Activated T-cell treated with anti-CD3 and anti-CD28 coated beads, Interleukin-2, amount 50 U/mL, for 48 hours (primary cell): ENCODE measurements around the gene PRKG1.

ENCODE experiments used
- DNase-seq, 2 experiments: peaks; one replicate each; pipeline ENCODE4 v3.0.0-alpha.2; 2020

Gene PRKG1

DNA sequence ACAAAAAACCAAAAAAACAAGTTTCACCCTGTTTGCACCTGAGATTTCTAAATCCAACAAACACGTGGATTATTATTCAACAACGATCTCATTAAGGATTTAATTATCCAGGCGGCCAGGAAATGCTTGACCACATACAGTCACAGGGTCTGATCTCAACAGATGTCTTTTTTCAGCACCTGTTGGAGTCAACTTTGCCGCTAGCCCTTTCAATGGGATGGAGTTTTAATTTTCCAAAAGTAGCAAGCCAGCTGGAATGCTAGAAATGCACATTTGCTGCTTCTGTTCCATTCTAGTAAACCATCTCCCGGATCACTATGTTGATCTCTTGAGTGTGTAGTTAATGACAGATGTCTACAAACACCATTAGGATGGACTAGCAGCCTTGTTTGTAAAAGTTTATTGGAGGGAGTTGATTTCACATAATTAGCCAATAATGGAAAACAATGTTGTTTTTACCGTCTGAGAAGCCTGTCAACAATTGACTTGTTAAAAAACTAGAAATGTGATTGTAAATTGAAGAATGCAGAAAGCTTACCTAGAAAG, 1175.6 kb downstream of the PRKG1 start:
- no peak for DNase-seq

DNA sequence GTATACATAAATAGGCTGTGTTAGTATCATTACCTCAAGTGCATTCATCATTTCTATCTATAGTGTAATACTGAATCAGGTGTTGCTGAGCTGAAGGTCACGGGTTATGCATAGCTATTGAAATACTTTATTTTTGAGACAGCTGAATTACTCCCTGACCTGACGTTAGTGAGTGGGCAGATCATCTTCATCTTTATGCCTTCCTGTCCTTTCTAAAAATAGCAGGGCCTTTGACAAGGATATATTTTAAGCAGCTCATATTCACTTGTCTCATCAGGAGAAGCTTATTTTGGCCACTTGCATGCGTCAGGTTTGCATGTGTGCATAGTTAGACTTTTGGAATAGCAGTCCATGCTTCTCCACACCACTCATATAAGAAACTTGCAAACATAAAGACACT, 1176.2 kb downstream of the PRKG1 start:
- DNase-seq, result no peak

DNA sequence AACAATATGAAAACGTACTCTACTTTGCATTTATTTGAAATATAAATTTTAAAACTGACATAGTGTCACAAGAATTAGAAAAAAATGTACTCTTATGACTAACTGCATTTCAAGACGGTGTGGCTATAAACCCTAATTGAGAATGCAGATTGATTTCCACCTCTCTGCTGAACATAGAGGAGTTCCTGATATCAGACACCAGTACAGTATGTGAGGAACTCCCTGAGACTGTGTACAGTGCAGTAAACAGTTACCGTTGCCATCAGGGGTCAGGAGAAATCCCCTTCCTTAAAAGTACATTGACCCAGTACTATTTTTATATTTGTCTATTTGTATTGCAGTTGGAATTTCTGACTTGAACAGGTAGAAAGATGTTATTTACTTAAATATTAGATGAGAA, 1178.0 kb downstream of the PRKG1 start:
- DNase-seq, result no peak

DNA sequence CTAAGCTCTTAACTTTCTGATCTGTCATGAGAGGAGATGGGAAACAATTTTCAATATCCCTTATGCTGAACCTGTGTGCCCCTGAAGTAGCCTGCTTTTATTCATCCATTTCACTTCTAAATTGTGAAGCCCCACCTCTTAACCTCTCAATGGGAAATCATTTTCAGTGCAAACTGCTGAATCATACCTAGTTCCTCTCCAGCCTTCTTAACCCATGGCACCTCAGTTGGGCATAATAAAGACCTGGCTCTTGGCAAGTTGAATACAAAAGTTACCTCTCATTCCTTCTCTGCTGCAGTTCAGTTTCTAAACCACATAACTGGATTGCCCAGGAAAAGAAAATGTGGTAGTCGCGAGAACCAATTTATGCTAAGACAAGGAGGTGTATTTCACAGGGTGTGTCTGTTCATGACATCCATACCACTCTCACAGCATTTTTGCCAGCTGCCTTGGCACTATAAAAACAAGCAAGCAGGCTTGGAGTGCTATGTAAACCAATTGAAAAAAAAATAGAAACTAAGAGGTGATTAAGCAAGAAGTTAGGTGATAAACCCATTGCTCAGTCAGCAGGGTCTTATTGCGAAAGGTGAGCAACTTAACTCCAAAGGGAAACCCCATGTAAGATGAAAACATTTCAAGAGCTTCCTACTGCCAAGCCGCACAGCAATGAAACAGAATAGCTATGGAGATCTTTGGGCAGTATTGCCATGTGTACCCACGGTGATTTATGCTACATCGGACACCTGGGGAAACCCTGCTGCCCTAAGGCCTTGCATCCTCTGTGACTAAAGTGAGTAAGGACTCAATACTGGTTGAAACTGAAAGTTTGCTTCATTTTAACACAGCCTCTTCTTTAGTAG, 1182.8 kb downstream of the PRKG1 start:
- peak in 1 of 2 experiments; percentile 13 for DNase-seq

DNA sequence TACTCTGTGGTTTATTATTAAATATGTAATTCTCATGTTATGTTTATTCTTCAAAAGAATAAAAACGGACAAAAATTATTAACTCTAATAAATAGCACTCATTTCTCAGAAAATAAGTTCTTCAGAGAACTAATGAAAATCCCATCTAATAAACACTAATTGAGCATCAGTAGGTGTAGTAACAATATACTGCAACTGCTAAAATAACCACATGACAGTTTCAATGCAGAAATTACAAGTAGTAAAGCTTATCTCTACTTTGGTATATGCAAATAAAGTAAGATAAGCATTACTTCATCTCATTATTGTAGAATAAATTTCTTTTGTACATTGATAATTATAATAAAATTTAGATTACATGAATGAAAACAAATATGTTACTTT, 1183.4 kb downstream of the PRKG1 start:
- DNase-seq, result no peak

DNA sequence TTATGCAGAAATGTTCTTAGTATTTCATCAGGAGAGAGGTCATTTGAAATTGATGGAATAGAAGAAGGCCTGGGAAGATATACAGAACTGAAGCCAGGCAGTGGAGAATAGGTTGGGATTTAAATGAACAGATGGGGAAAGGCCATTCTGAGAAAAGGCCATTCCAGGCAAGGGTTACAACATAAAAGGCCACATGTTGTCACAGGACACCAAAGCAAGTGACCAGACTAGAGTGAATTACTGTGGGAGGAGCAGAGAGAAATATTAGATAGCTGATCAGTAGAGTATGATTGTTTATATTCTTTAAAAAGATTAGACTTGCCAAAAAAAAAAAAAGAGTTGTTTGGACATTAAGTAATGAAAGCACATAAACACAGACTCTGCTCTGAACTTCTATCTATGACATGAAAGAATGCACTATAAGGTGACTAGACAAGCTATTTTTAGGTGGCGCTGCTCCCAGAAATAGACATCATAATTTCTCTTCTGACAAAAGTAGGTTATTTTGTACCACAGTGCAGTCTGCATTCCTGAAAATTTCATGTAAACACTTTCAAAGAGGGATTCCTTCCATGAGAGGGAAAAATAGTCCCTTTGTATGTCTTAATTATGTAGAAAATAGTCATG, 1184.6 kb downstream of the PRKG1 start:
- no peak for DNase-seq

DNA sequence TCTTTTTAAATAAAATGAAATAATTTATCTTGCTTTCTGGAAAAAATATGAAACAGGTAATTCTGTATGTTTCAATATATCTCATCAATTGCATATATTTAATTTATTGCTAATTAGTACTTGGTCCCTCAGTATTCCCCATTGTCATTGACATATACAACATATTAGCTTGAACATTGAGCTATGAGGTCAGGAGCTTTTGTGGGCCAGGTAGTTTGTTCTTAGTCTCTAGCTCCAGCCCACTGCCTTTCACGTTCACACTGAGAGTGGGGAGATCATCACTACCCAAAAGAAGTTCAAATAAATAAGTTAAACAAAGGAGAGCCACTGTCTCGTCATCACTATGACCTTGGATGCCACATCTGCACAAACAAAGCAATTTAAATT, 1185.1 kb downstream of the PRKG1 start:
- no peak for DNase-seq

DNA sequence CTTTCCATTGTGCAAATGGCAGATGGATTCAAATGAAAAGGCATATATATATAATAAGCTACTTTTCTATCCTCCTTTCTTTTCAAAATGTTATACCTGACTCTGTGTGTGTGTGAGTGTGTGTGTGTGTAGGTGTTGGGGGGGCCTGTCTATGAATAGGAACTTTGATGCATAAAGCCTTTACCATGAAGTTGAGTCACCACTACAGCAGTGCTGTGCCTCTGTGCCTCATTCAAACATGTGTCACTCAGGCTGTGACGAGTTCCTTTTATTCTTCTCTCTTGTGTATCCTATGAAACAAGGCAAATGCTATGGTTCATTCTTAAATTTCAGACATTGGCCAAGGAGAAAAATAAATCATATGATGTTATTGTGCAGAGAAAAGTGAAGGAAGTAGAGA, 1187.1 kb downstream of the PRKG1 start:
- DNase-seq, result no peak

DNA sequence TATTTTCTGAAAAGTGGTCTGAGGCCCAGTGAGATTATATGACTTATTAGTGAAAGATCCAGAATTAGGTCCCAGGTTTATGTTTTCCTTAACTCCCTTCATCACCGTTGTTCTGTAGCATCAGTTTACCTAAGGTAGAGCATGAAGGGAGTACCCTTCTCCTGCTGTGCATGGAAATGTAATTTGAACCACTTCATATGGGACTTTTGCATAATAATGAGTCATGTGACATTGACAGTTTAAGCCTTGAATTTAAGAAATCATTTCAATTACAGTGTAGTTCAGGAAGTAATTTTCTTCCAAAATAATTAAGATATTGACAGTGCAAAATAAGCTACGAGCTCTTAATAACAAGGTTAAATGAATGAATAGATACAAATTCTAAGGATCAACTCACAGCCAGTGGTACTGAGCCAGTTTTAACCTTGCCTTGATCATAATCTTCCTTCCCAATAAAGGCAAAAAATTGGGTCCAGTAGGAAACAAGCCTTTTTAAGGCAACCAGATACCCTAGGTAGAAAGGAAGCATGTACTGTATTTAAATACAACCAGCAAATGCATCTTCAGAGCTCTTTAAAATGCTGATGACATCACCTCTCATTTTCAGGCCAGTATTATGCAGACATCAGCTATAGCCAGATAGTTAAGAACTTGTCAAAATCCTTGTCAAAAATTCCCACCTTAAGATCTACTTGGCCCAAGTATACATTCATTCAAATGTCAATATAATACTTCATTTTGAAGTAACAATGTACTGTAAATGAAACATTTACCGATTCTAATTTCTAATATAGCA, 1191.0 kb downstream of the PRKG1 start:
- no peak for DNase-seq

DNA sequence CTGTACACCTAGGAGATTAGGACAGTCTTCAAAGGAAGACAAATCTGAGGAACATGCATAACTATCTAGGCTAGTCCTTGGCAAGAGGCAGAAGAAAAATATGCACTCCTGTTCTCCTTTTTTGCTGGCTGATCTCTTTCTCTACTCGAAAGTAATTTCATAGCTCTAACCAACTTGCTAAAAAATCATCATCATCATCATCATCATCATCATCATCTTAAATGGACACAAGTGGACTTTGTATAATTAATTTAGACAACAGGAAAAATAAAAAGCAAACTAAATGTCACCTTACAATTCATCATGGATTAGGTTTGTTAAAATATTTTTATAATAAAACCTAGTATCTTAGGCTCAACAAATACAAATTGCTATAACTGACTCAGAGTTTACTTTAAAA, 1192.6 kb downstream of the PRKG1 start:
- DNase-seq, result no peak

DNA sequence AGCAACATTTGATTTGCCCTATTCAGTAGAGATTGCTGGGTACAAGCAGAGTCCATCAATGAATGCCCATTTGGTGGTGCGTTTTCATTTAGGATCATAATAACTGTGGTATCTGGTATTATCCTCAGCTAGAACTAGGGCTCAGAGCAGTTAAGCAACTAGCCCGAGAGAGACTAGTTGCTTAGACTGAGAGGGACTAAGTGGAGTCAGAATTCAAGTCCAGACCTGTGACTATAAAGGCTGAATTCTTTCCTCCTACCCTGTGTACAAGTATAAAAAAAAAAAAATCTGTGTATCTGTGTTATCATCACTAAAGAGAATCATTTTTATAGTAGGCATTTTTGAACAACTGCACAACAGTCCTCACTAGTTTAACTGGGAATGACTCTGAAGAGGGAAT, 1194.5 kb downstream of the PRKG1 start:
- no peak for DNase-seq

DNA sequence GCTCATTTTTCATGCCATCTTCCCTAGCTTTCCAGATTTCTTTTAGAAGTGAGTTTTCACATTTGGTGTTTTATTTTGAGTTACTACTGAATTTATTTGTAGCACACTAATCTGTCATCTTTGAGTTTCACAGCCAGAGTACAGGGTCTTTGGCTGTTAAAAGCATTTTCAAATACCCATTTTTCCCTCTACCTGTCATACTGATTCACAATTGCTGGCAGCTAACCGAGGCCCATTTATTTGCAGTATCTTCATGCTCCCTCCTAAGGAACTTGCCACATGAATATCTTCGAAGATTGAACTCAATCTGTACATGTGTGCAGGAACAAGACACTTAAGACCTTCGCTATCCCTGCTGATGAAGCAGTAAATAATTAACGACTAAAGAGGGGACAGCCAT, 1194.9 kb downstream of the PRKG1 start:
- DNase-seq, result no peak

DNA sequence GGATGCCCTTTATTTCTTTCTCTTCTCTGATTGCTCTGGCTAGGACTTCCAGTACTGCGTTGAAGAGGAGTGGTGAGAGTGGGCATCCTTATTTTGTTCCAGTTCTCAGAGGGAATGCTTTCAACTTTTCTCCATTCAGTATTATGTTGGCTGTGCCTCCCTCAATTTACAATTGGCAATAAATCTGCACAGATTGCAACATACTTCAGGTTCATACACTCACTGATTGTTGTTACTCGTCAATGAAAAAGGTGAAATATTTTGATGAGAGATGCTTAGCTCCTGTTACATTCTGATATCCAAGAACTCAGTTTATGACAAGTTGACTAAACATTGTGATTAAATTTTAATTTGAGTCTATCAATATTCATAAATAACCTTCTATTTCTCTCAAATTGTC, 1201.9 kb downstream of the PRKG1 start:
- DNase-seq, result no peak

DNA sequence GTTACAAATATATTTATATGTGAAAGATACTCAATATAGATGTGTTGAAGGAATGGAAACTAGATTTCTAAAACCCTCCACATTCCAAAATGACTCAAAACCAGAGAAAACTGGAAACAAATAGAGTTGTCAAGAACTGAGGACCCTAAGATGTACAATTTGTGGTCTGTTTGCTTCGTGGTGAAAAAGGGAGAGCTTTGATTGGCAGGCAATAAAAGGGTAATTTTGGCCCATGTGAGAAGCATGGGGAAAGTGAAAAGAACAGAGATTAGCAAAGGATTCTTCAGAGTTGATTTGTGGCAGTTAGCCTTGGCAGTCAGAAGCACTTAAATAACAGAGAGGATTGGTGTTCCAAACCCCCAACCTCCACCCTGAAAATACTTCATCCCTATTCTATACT, 1202.7 kb downstream of the PRKG1 start:
- DNase-seq, result no peak

DNA sequence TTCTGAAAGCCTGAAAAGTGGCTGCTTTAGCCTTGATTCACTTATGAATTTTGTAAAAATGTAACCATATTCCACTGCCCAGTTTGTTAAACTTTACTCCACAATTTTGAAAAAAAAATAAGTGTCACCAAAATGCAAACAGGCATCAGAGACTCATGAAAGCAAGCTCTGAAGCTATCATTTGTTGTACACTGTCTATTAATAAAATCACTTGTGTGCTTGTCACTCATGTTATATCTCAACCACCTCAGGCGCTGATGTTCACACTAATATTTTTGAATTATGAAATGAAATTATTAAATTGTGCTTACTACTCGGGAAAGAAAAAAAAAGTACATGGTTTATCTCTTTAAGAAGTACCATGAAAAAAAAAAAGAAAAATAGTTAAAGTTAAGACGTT, 1205.3 kb downstream of the PRKG1 start:
- DNase-seq, result no peak

DNA sequence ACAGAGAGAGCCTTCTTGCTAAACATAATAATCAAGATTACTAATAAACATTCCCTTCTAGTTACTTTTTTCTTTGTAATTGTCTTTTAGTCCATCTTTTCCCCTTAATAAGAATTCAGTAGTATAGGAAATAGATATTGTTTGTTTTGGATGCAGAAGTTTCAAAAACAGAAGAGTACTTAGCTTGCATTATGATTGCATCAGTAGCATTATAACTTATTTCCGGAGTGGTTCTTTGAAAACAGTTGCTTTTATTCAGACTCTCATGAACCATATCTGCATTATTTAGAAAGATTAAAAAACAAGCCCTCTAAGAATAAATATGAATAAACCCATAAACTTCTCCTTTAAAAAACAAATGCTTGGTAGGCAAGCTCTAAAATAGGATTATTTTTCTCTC, 1205.8 kb downstream of the PRKG1 start:
- no peak for DNase-seq

DNA sequence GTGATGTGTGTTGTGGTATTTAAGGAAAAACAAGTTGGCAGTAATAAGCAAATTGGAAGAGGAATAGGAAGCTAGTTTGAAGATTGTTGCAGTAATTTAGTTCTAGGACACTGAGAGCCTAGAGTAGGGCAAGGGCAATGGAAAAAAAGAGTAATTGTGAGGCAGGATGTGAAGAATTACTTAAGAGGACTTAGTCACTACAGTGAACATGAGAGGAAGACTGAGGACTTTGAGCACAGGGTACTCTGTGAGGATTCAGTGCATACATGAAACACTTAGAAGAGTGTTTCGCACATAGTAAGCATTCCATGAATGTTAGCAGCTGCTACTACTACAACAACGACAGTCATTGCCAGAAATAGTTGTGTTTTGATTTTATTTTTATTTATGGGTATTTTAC, 1208.9 kb downstream of the PRKG1 start:
- DNase-seq, result no peak

DNA sequence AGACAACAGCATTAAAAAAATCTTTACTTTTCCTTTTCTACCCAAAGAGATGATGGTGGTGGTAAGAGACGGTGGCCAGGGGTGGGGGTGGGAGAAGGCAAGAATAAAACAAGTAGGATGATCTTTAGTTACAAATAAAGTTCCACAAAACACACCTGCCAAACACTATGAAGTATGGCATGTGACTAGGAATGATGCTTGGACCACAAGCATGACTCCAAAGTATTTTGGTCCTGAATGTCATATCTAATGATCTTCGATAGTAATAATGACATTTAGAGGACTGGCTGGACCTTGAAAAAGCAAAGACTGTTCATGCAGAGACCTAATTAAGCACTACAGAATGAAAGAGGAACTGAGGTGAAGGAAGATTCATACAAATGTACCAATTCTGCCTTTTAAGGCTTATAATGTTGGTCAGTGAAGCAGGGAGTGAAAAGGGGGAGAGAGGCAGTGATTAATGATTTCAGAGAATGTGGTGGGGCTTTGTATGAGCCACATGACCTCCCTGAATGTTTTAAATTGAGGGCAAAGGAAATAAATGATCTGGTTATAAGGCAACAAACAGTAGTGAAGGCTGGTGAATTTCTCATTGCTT, 1210.2 kb downstream of the PRKG1 start:
- DNase-seq, result no peak

DNA sequence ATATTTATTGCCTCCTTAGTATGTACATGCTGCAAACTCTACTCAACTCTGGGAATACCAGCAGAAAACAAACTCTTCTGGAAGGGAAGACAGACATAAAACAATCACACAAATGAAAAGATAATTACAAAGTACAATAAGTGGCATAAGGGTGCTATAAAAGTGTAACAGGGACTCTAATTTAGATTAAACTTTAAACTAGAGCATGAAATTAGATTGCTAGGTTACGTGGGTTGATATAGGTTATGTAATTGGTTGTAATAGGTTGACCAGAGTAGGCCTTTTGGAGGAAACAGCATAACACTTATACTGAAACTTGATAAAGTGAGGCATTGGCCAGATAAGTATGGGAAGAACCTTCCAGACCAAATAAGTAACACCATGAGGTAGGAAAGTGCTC, 1213.6 kb downstream of the PRKG1 start:
- DNase-seq, result no peak

DNA sequence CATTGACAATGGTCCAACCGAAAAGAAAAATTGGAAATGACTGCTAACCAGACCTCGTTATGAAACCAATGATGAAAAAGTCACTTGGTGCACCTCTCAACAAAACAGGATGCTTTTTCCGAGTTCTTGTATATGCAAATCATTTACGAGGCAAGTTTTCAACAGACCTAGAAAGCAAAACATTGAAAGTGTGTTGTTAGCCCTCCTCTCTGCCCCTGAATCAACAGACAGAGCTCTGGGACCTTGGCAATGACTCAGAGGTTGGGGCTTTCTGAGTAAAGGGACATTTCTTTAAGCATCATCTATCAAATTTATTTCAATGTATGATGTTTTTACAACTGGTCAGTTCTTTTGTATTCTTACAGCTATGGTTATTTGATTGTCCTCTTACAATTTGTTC, 1223.5 kb downstream of the PRKG1 start:
- DNase-seq, result no peak

DNA sequence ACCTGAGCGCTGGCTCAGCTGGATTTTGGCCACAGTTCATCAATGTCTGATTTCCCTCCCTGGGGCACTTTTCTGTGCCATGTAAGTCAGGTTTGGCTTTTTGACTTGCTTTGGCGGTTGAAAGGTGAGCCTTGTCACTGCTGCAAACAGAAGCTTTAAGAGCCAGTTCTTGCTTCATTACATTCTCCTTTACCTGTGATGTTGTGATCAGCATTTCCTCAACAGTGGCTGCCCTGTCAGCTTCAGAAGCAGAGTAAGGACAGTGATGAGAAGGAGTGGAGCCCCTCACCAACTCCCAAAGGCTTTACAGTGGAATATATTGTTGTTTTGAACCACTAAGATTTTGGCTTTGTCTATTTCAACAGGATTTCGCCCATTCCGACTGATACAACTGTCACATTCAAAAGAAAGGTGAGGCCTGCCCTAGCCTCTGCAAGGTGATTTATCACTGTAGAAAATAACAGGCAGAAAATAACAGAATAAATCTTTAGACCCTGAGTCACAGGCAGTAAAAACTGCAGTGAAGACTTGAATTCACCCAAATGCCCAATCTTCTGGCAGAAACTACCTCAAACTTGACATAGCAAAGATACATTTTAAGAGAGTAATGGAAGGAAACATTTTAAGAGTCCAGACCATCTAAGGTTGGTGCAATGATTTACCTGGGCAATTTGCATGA, 1226.5 kb downstream of the PRKG1 start:
- DNase-seq, result no peak

DNA sequence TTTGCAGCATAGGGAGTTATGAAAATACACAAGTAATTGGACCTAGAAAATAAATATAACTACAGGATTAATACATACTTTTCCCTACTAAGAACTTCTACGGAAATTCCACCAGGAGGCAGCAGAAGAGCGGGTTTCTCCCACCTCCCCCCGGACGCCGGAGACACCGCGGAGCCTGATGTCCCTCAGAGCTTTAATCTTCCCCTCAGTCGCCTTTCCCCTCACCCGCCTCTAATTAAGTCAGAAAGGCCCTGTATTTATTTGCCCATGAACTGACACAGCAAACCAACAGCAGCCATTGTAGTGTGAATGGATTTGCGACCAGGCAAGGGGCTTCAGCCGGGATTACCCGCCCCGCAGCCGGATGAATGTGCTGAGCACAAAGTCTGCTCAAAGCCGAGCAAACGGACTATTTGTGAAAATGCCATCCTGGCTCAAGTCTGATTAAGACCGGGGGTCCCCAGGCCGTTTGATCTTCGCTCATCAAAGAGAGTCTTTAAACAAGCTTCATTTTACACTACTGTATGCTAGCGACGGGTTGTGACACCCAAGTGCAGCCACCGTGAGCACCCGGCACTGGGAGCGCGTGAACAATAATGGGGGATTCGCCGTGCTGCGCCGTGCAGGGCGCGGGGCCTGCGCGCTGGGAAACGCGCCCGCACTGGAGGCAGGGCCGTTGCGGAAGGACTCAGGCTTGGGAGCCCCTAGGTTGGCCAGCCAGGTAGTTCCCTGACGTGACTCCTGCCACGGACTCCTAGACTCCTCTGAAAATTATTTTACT, 1234.2 kb downstream of the PRKG1 start:
- peak; percentile 24 to 28 for DNase-seq
